HG02642 (cell line): ENCODE measurements around the gene MED31.
"Not testable (repeated sequence)": the region's sequence is repeated elsewhere in the genome, so short reads cannot be mapped to it uniquely, and the experiment has no call there.

Experiments
- ATAC-seq: cut with Tn5 transposase; IDR thresholded peaks from one replicate; pipeline ENCODE4 v1.9.1; 2021; ENCODE audit warnings: mild to moderate bottlenecking; ENCODE audit not compliant: unreplicated experiment, poor library complexity

Gene MED31

GRCh38 chr17:6656797-6657632 is 5.6 kb upstream of the MED31 start:
- ATAC-seq = not testable (repeated sequence)

GRCh38 chr17:6655732-6656361 is 4.4 kb upstream of the MED31 start:
- not testable (repeated sequence) for ATAC-seq

- no peak for ATAC-seq
Measured at GRCh38 chr17:6654841-6655731, 3.7 kb upstream of the MED31 start.

GRCh38 chr17:6651919-6652452 is 581 bp upstream of the MED31 start:
- peak; percentile 32 for ATAC-seq

- ATAC-seq = no peak
Measured at GRCh38 chr17:6648181-6648580, 3.2 kb downstream of the MED31 start.

- no peak for ATAC-seq
Measured at GRCh38 chr17:6643451-6644125, 7.8 kb downstream of the MED31 start.

GRCh38 chr17:6642592-6642991 is 8.8 kb downstream of the MED31 start:
- ATAC-seq = no peak

- peak; percentile 24 for ATAC-seq
Measured at GRCh38 chr17:6641247-6641863, 10.1 kb downstream of the MED31 start.

GRCh38 chr17:6640536-6641246 is 10.7 kb downstream of the MED31 start, which contains the start of the genes KIAA0753 and TXNDC17:
Gene KIAA0753 (minus strand): TSS chr17:6640711. CDS start chr17:6635103, 5,608 bp downstream.
Gene TXNDC17 (plus strand): TSS chr17:6641060. CDS start chr17:6641083, 23 bp downstream.
- ATAC-seq = peak; percentile 87

- ATAC-seq = peak; percentile 11
Measured at GRCh38 chr17:6639586-6640535, 11.5 kb downstream of the MED31 start.

- no peak for ATAC-seq
Measured at GRCh38 chr17:6639014-6639585, 12.3 kb downstream of the MED31 start.

- ATAC-seq = no peak
Measured at GRCh38 chr17:6638046-6638908, 13.1 kb downstream of the MED31 start.

GRCh38 chr17:6637458-6637840 is 14.0 kb downstream of the MED31 start:
- ATAC-seq = no peak

- no peak for ATAC-seq
Measured at GRCh38 chr17:6636616-6637457, 14.6 kb downstream of the MED31 start.

- no peak for ATAC-seq
Measured at GRCh38 chr17:6636105-6636504, 15.3 kb downstream of the MED31 start.
